BJ (cell line): ENCODE data around the gene HBEGF. TPM values are rescaled to one million over a fixed set of nuclear protein-coding genes. Genes with fewer than 3 reads are reported as not detected.

ENCODE experiments used
- CTCF ChIA-PET: fragments of 350-600 bp; formaldehyde crosslinking; extraction: SDS; loops from one replicate; lab custom pipeline; 2021; ENCODE audit warnings: antibody characterized with exemption, inconsistent platforms; lab: Yijun Ruan, JAX
- POLR2A ChIA-PET: fragments of 300-600 bp; sonication (Branson Sonifier 250); formaldehyde crosslinking; extraction: SDS; loops from one replicate; lab custom pipeline; 2021; ENCODE audit warnings: antibody characterized with exemption; lab: Charles Lee
- DNase-seq: peaks from one replicate; pipeline ENCODE4 v3.0.0-alpha.2; 2011; ENCODE audit warnings: low read depth
- H3K27me3 ChIP-seq: 2 replicates; pipeline ENCODE4 v1.6.0; 2011; ENCODE audit warnings: low read length; ENCODE audit not compliant: control insufficient read depth, insufficient read depth
- H3K36me3 ChIP-seq: 2 replicates; pipeline ENCODE4 v1.5.1; 2011; ENCODE audit warnings: low read length; ENCODE audit not compliant: control insufficient read depth, insufficient read depth
- H3K4me3 ChIP-seq: 2 replicates; pipeline ENCODE4 v1.5.1; 2011; ENCODE audit warnings: low read depth, mild to moderate bottlenecking, control low read depth, low read length
- polyA plus RNA-seq: library from polyadenylated mRNA; depleted of rRNA; stranded (reverse); fragments of >200 nt; gene quantifications from 2 replicates; pipeline ENCODE4 v1.2.3, GENCODE V29; 2011
- TF ChIP-seq, protein P1 (sequence below): IDR thresholded peaks from 2 replicates; pipeline ENCODE4 v1.5.1; 2011; ENCODE audit warnings: low read depth, mild to moderate bottlenecking, control low read depth, inconsistent platforms, low read length, moderate library complexity; ENCODE audit not compliant: insufficient read depth

HBEGF gene
- polyA plus RNA-seq, 1 experiment: 3.1 TPM

DNA sequence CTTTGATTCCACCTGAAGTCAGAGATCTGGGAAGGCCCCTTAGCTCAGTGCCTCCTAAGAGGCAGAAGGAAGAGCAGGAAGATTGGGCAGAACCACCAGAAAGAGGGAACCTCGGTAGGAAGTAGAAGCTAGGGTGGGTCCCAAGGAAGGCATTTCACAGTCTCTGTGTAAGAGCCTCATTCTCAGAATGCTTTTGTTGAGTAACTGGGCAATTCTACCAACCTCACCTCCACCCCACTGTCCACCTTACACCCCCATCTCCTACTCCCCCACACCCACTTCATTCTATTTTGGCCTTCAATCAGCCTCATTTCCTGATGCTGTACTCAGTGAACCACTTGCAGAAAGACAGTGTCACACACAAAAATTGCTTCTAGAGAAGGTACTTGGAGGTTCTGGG lies 3.5 kb downstream of the HBEGF start:
- no peak overlapping the region for H3K4me3 ChIP-seq
- TF ChIP-seq, protein P1, sequence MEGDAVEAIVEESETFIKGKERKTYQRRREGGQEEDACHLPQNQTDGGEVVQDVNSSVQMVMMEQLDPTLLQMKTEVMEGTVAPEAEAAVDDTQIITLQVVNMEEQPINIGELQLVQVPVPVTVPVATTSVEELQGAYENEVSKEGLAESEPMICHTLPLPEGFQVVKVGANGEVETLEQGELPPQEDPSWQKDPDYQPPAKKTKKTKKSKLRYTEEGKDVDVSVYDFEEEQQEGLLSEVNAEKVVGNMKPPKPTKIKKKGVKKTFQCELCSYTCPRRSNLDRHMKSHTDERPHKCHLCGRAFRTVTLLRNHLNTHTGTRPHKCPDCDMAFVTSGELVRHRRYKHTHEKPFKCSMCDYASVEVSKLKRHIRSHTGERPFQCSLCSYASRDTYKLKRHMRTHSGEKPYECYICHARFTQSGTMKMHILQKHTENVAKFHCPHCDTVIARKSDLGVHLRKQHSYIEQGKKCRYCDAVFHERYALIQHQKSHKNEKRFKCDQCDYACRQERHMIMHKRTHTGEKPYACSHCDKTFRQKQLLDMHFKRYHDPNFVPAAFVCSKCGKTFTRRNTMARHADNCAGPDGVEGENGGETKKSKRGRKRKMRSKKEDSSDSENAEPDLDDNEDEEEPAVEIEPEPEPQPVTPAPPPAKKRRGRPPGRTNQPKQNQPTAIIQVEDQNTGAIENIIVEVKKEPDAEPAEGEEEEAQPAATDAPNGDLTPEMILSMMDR: no peak
- no peak for DNase-seq
- no peaks in the 10 kb centered on the region for H3K36me3 ChIP-seq
- H3K27me3 ChIP-seq: no peaks in the 10 kb centered on the region
- ChIA-PET POLR2A (no interaction called here), CTCF (interaction anchor here (3.8 to 22.9 kb wide), 2 partner anchors 9 to 96 kb away, joined by 14 to 813 read pairs; no protein-coding TSS in a partner anchor)

GRCh38 chr5:140342287-140342686 lies 4.1 kb downstream of the HBEGF start:
- TF ChIP-seq, protein P1: no peak
- Histone ChIP-seq H3K27me3 (no peaks in the 10 kb centered on the region), H3K4me3 (no peak overlapping the region), H3K36me3 (no peaks in the 10 kb centered on the region)
- no peak for DNase-seq
- ChIA-PET CTCF (interaction anchor here (3.8 to 22.9 kb wide), 2 partner anchors 9 to 95 kb away, joined by 14 to 813 read pairs; no protein-coding TSS in a partner anchor), POLR2A (no interaction called here)

- no peak overlapping the region for H3K4me3 ChIP-seq
- no peak for DNase-seq
- POLR2A ChIA-PET: no interaction called here
Observed at GRCh38 chr5:140341591-140341990, 4.8 kb downstream of the HBEGF start.

DNA sequence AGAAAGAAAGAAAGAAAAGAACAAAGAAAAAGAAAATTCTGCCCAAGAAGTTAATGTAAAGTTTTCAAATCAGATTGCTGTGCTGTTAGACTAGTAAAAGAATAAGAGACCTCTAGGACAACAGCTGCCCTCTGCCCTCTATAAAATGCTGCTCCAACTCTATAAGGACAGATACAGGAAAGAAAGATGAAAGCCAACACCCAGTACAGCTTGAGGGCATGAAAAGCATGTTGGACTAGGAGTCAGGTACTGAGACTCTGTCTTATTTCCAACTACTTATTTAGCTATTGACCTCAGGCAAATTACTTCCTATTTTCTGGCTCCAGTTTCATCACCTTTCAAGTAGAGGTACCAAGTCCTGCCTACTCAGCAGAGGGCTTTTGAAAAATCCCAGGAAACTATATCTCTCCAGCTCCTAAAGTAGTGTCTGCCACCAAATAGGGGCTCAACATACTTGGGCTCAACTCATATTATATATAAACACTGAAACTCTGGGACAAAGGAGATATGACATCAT lies 5.7 kb downstream of the HBEGF start:
- no peak overlapping the region for H3K4me3 ChIP-seq
- ChIA-PET POLR2A (no interaction called here), CTCF (interaction anchor here (0.6 to 22.9 kb wide), 3 partner anchors 11 to 93 kb away, joined by 3 to 813 read pairs (median 14); no protein-coding TSS in a partner anchor)
- H3K27me3 ChIP-seq: no peaks in the 10 kb centered on the region
- no peak for DNase-seq
- TF ChIP-seq, protein P1: no peak
- no peaks in the 10 kb centered on the region for H3K36me3 ChIP-seq

More at GRCh38 chr5:140341591-140341990, 4.8 kb downstream of the HBEGF start:
- CTCF ChIA-PET: interaction anchor here (3.8 to 22.9 kb wide), 2 partner anchors 10 to 94 kb away, joined by 14 to 813 read pairs; no protein-coding TSS in a partner anchor
- Histone ChIP-seq H3K27me3 (no peaks in the 10 kb centered on the region), H3K36me3 (no peaks in the 10 kb centered on the region)
- TF ChIP-seq, protein P1: no peak

GRCh38 chr5:140339636-140340035 lies 6.8 kb downstream of the HBEGF start:
- DNase-seq: no peak
- CTCF ChIA-PET: interaction anchor here (1.2 to 22.9 kb wide), 2 partner anchors 13 to 92 kb away, joined by 5 to 813 read pairs; no protein-coding TSS in a partner anchor
- Histone ChIP-seq H3K36me3 (no peaks in the 10 kb centered on the region), H3K27me3 (no peaks in the 10 kb centered on the region), H3K4me3 (no peak overlapping the region)
- POLR2A ChIA-PET: no interaction called here
- TF ChIP-seq, protein P1: no peak
